ENCODE measurements around the gene EN2. TPM values are rescaled to one million over a fixed set of nuclear protein-coding genes. Genes with fewer than 3 reads are reported as not detected.

Gene EN2
- total RNA-seq, 1 experiment from 2014 or later = not detected

- POLR2A ChIA-PET (ENCODE audit: low non-redundant PET) = no interaction called here
- TF ChIP-seq CTCF (conservative IDR thresholded peaks at IDR 0.05; ENCODE audit: low read depth, low read length) (no peak), EZH2 (IDR thresholded peaks at IDR 0.05; ENCODE audit: borderline replicate concordance, low read depth, low read length, poor library complexity, severe bottlenecking) (no peak)
- Histone ChIP-seq H3K27ac (ENCODE audit: low read depth, low read length, poor library complexity, severe bottlenecking) (no peak overlapping the region), H3K9me3 (ENCODE audit: low read depth, low read length, poor library complexity, severe bottlenecking) (no peaks in the 10 kb centered on the region), H3K27me3 (replicated peaks; ENCODE audit: insufficient read depth, low read depth, low read length, poor library complexity) (peaks cover 5% of the 10 kb centered on the region), H3K36me3 (ENCODE audit: insufficient read depth, low read length, poor library complexity, severe bottlenecking) (no peaks in the 10 kb centered on the region), H3K4me1 (ENCODE audit: insufficient read depth, low read length, poor library complexity, severe bottlenecking) (no peaks in the 10 kb centered on the region), H3K4me3 (ENCODE audit: low read depth, low read length, poor library complexity, severe bottlenecking) (no peak overlapping the region)
- intact Hi-C loops (cut with micrococcal nuclease; ENCODE audit: unreplicated experiment) = no loop called here
- no TSS peak for BruUV-seq (replicated peaks)
- CTCF ChIA-PET = no interaction called here
- DNase-seq (ENCODE audit: low spot score) = no peak
Observed at GRCh38 chr7:155414547-155415492, 43.1 kb upstream of the EN2 start.

- Histone ChIP-seq H3K27ac (ENCODE audit: low read depth, low read length, poor library complexity, severe bottlenecking) (no peak overlapping the region), H3K4me1 (ENCODE audit: insufficient read depth, low read length, poor library complexity, severe bottlenecking) (no peaks in the 10 kb centered on the region), H3K9me3 (ENCODE audit: low read depth, low read length, poor library complexity, severe bottlenecking) (no peaks in the 10 kb centered on the region), H3K27me3 (replicated peaks; ENCODE audit: insufficient read depth, low read depth, low read length, poor library complexity) (peaks cover 11% of the 10 kb centered on the region), H3K36me3 (ENCODE audit: insufficient read depth, low read length, poor library complexity, severe bottlenecking) (no peaks in the 10 kb centered on the region), H3K4me3 (ENCODE audit: low read depth, low read length, poor library complexity, severe bottlenecking) (no peak overlapping the region)
- POLR2A ChIA-PET (ENCODE audit: low non-redundant PET) = no interaction called here
- TF ChIP-seq EZH2 (IDR thresholded peaks at IDR 0.05; ENCODE audit: borderline replicate concordance, low read depth, low read length, poor library complexity, severe bottlenecking) (no peak), CTCF (conservative IDR thresholded peaks at IDR 0.05; ENCODE audit: low read depth, low read length) (no peak)
- BruUV-seq (replicated peaks) = no TSS peak
- CTCF ChIA-PET = no interaction called here
- no peak for DNase-seq (ENCODE audit: low spot score)
- intact Hi-C loops (cut with micrococcal nuclease; ENCODE audit: unreplicated experiment) = no loop called here
Observed at GRCh38 chr7:155416646-155417380, 41.1 kb upstream of the EN2 start.

GRCh38 chr7:155418304-155418703, 39.6 kb upstream of the EN2 start:
- Histone ChIP-seq H3K27me3 (replicated peaks; ENCODE audit: insufficient read depth, low read depth, low read length, poor library complexity) (peaks cover 11% of the 10 kb centered on the region), H3K4me1 (ENCODE audit: insufficient read depth, low read length, poor library complexity, severe bottlenecking) (no peaks in the 10 kb centered on the region), H3K4me3 (ENCODE audit: low read depth, low read length, poor library complexity, severe bottlenecking) (no peak overlapping the region), H3K9me3 (ENCODE audit: low read depth, low read length, poor library complexity, severe bottlenecking) (no peaks in the 10 kb centered on the region), H3K36me3 (ENCODE audit: insufficient read depth, low read length, poor library complexity, severe bottlenecking) (no peaks in the 10 kb centered on the region), H3K27ac (ENCODE audit: low read depth, low read length, poor library complexity, severe bottlenecking) (no peak overlapping the region)
- ChIA-PET CTCF (no interaction called here), POLR2A (ENCODE audit: low non-redundant PET) (no interaction called here)
- BruUV-seq (replicated peaks) = no TSS peak
- no peak for DNase-seq (ENCODE audit: low spot score)
- TF ChIP-seq CTCF (conservative IDR thresholded peaks at IDR 0.05; ENCODE audit: low read depth, low read length) = no peak
- no peak for TF ChIP-seq EZH2 (IDR thresholded peaks at IDR 0.05; ENCODE audit: borderline replicate concordance, low read depth, low read length, poor library complexity, severe bottlenecking)
- intact Hi-C loops (cut with micrococcal nuclease; ENCODE audit: unreplicated experiment) = no loop called here
